Measurements from ENCODE around the gene ZBTB43. TPM values are rescaled to one million over a fixed set of nuclear protein-coding genes. Genes with fewer than 3 reads are reported as not detected.

ZBTB43 gene
- polyA plus RNA-seq, 4 donors = 12.9 to 18.3 (median 14.1) TPM

DNA sequence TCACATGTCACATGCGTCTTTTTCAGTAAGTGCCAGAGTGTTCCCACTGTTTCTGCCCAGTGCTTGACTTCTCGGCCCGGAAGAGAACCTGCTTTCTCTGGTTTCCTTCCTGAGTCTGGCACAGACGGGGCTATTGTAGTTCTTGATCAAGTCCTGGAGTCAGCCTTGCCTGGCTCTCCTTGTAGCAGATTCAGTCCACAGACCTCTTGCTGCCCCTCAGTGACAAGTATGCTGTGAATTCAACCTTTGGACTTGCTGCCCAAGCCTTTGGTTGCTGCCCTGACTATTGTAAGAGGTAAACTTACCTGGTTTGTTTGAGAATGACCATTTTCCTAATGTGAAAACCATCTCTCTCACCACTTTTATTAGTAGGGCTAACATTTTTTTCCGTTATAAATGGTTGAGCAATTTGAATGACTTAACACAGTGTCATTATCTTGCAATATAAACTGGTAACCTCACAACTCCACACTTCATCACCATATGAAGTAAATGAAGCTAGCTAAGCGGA, 80.3 kb downstream of the ZBTB43 start:
- DNase-seq (ENCODE audit: low read depth in 4 of 4, low spot score in 3 of 4) = no peak

DNA sequence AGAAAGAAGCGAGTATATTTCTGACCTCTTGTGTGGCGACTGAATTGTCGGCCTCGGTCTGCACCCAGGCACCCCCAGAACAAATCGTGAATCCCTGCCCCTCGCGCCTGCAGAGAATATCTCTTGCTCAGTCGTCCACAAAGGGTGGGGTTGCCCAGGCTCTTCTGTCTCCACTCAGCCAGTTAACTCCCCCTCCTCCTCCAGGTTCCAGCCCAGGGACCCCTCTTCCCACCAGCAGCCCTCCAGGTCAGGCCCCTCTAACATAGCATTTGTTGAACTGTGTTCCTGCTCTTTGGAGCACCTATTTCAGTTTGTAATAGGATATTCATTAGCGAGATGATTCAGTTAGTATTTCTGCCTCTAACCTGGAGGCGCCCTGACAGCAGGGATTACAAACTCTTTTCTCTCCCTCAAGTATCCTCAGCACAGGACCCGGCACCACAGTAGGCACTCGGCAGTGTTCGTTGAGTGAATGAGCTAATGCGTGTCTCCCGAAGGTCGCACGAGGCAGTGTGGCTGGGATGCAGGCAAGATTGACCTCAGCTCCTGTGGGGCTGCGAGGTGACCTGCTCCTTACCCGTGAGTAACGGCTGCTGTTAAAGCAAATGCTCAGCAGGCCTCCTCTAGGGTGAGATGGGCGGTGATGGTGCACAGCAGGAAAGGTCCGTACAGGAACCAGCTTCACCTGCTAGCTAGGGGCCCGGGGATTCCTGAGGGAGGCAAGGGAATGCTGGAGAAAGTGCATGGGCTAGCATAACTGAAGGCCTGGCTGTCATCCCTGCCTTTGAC, 81.4 kb downstream of the ZBTB43 start:
- DNase-seq (ENCODE audit: low read depth in 4 of 4, low spot score in 3 of 4) = no peak

DNA sequence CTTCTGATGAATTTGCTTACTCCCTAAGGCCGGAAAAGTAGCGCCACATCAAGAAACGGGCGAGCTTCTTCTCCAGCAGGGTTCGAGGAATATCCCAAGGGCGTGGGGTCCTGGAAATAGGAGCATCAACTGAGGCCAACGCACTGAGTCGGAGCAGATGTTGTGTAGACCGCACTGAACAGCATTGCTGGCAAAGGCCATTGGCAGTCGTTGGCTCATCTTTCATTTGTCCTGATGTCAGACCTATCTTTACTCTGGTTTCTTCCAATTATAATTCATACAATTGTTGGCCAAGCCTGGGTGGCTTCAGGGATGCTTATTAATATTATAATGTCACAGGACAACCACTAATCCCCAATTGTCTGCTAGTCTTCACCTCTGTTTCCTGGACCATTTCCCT, 82.1 kb downstream of the ZBTB43 start:
- no peak for DNase-seq (ENCODE audit: low read depth in 4 of 4, low spot score in 3 of 4)

Other genes with a start within 250 kb of the ZBTB43 start
- gene LMX1B, start 191.1 kb upstream of the ZBTB43 start, polyA plus RNA-seq (ENCODE audit: insufficient read length in 4 of 4) = 10 to 100 TPM in 3 of 4 donors, 1 to 10 TPM in 1; 2.0 to 20.2 (median 16.6) TPM
- 10 to 100 TPM; 19.7 to 22.9 (median 20.9) TPM for gene ZBTB34, start 55.6 kb downstream of the ZBTB43 start, polyA plus RNA-seq (ENCODE audit: insufficient read length in 4 of 4)
- gene RALGPS1, start 109.7 kb downstream of the ZBTB43 start, polyA plus RNA-seq (ENCODE audit: insufficient read length in 4 of 4) = 10 to 100 TPM in 3 of 4 donors, 1 to 10 TPM in 1; 9.2 to 27.6 (median 24.5) TPM